HepG2 (cell line): Measurements from ENCODE around the gene UBC. TPM values are rescaled to one million over a fixed set of nuclear protein-coding genes. Genes with fewer than 3 reads are reported as not detected.

Source experiments
- ASH2L ChIP-seq: fragments of 300-600, 200-600 bp; sonication (generic); IDR thresholded peaks from 2 replicates; pipeline ENCODE4 v1.7.0; 2017; ENCODE audit warnings: low read depth, mild to moderate bottlenecking, moderate library complexity, mixed read lengths, low read length; ENCODE audit not compliant: insufficient read length
- CHD2 ChIP-seq: IDR thresholded peaks from 2 replicates; pipeline ENCODE4 v1.6.1; 2011; ENCODE audit warnings: low read depth, low read length, improper control_type of control experiment
- CREB1 ChIP-seq, 2 experiments: fragments of 450-650 bp in 1 of 2; IDR thresholded peaks; 2 replicates each; pipeline ENCODE4 v1.6.1; 2016 to 2017; ENCODE audit warnings: control low read depth in 1 of 2, mild to moderate bottlenecking in 1 of 2, missing compliant biosample characterization in 1 of 2, missing genetic modification characterization in 1 of 2
- FOSL2 ChIP-seq: sonication (generic); formaldehyde crosslinking; IDR thresholded peaks from 2 replicates; pipeline ENCODE4 v1.4.0; 2020; ENCODE audit warnings: missing genetic modification reagents
- FOXC1 ChIP-seq: sonication (generic); formaldehyde crosslinking; IDR thresholded peaks from 2 replicates; pipeline ENCODE4 v1.8.0; 2022; ENCODE audit warnings: mild to moderate bottlenecking, missing genetic modification reagents, borderline replicate concordance
- FOXK1 ChIP-seq: sonication (generic); formaldehyde crosslinking; IDR thresholded peaks from 2 replicates; pipeline ENCODE4 v1.4.0; 2020; ENCODE audit warnings: low read depth, missing genetic modification reagents, borderline replicate concordance
- HDAC1 ChIP-seq: sonication (generic); formaldehyde crosslinking; IDR thresholded peaks from 2 replicates; pipeline ENCODE4 v1.5.1; 2020; ENCODE audit warnings: mild to moderate bottlenecking, missing genetic modification reagents
- MAFF ChIP-seq: IDR thresholded peaks from 2 replicates; pipeline ENCODE4 v1.6.1; 2011; ENCODE audit warnings: low read depth, low read length, improper control_type of control experiment
- MEIS1 ChIP-seq: sonication (generic); formaldehyde crosslinking; IDR thresholded peaks from 2 replicates; pipeline ENCODE4 v1.9.0; 2021; ENCODE audit warnings: mild to moderate bottlenecking, missing genetic modification reagents, moderate library complexity, borderline replicate concordance
- MTF1 ChIP-seq: sonication (generic); formaldehyde crosslinking; IDR thresholded peaks from 2 replicates; pipeline ENCODE4 v1.5.0; 2020; ENCODE audit warnings: missing genetic modification reagents
- NCOR1 ChIP-seq: fragments of 200-600 bp; sonication (generic); IDR thresholded peaks from 2 replicates; pipeline ENCODE4 v1.7.0; 2017; ENCODE audit warnings: antibody characterized with exemption, low read length, borderline replicate concordance
- NFATC3 ChIP-seq: sonication (generic); formaldehyde crosslinking; IDR thresholded peaks from 2 replicates; pipeline ENCODE4 v1.5.1; 2020; ENCODE audit warnings: mild to moderate bottlenecking, missing genetic modification reagents
- NFIB ChIP-seq: sonication (generic); formaldehyde crosslinking; IDR thresholded peaks from 2 replicates; pipeline ENCODE4 v1.9.0; 2021; ENCODE audit warnings: missing genetic modification reagents, mild to moderate bottlenecking, borderline replicate concordance
- NFIC ChIP-seq: IDR thresholded peaks from 2 replicates; pipeline ENCODE4 v1.6.1; 2012; ENCODE audit warnings: mild to moderate bottlenecking, low read length, inconsistent platforms
- PAWR ChIP-seq: sonication (generic); formaldehyde crosslinking; IDR thresholded peaks from 2 replicates; pipeline ENCODE4 v1.4.0; 2020; ENCODE audit warnings: missing genetic modification reagents, mild to moderate bottlenecking, borderline replicate concordance
- ZFAT ChIP-seq: sonication (generic); formaldehyde crosslinking; conservative IDR thresholded peaks from 2 replicates; pipeline ENCODE4 v1.8.1; 2023; ENCODE audit warnings: missing genetic modification reagents, inconsistent platforms
- ZFP36 ChIP-seq: fragments of 150-350 bp; IDR thresholded peaks from 2 replicates; pipeline ENCODE4 v1.6.1; 2018; ENCODE audit warnings: borderline replicate concordance, low read length, low read depth; ENCODE audit not compliant: partially characterized antibody
- ZFP90 ChIP-seq: sonication (generic); formaldehyde crosslinking; IDR thresholded peaks from 2 replicates; pipeline ENCODE4 v1.8.0; 2022; ENCODE audit warnings: missing genetic modification reagents, mild to moderate bottlenecking, inconsistent platforms, borderline replicate concordance
- ZFX ChIP-seq: sonication (generic); formaldehyde crosslinking; IDR thresholded peaks from 2 replicates; pipeline ENCODE4 v1.4.0; 2020; ENCODE audit warnings: mild to moderate bottlenecking, low read depth, missing genetic modification reagents, moderate library complexity
- ZNF460 ChIP-seq: sonication (generic); formaldehyde crosslinking; IDR thresholded peaks from 2 replicates; pipeline ENCODE4 v1.5.1; 2020; ENCODE audit warnings: missing genetic modification reagents, mild to moderate bottlenecking, borderline replicate concordance
- ZNF501 ChIP-seq: sonication (generic); formaldehyde crosslinking; IDR thresholded peaks from 2 replicates; pipeline ENCODE4 v1.5.1; 2020; ENCODE audit warnings: mild to moderate bottlenecking, moderate library complexity, missing genetic modification reagents
- ZNF556 ChIP-seq: sonication (generic); formaldehyde crosslinking; IDR thresholded peaks from 2 replicates; pipeline ENCODE4 v1.4.0; 2020; ENCODE audit warnings: mild to moderate bottlenecking, missing genetic modification reagents, borderline replicate concordance
- polyA plus RNA-seq, 8 experiments: library from polyadenylated mRNA; depleted of rRNA in 3 of 8; stranded (reverse) in 7 of 8; unstranded in 1 of 8; fragments of >200 nt; fragmentation: Illumina TruSeq in 4 of 8; extraction: Trizol in 4 of 8; gene quantifications; 2 replicates each; pipeline versions ENCODE4 v1.2.1 to v1.2.3, GENCODE V29; 2011 to 2016; ENCODE audit warnings: low read depth in 4 of 8, missing spikeins in 1 of 8, mixed read lengths in 1 of 8; ENCODE audit not compliant: insufficient read depth in 1 of 8
- total RNA-seq, 5 experiments: library from RNA; depleted of rRNA; stranded (reverse); fragments of >200 nt; fragmentation: Illumina TruSeq; extraction: Trizol; gene quantifications; 2 replicates each; pipeline ENCODE4 v1.2.3, GENCODE V29; 2016; ENCODE audit warnings: low read depth in 1 of 5
- TF ChIP-seq, protein P1 (sequence below): sonication (generic); formaldehyde crosslinking; IDR thresholded peaks from 2 replicates; pipeline ENCODE4 v1.9.0; 2021; ENCODE audit warnings: missing genetic modification reagents, borderline replicate concordance
- TF ChIP-seq, protein P2 (sequence below): sonication (generic); formaldehyde crosslinking; IDR thresholded peaks from 2 replicates; pipeline ENCODE4 v1.4.0; 2020; ENCODE audit warnings: missing genetic modification reagents

UBC gene
- total and polyA plus RNA-seq, 2 of the 13 experiments (the other 11 are each of a cell fraction or from before 2014, with no cell fraction given) = 805 to 1,432 TPM

DNA sequence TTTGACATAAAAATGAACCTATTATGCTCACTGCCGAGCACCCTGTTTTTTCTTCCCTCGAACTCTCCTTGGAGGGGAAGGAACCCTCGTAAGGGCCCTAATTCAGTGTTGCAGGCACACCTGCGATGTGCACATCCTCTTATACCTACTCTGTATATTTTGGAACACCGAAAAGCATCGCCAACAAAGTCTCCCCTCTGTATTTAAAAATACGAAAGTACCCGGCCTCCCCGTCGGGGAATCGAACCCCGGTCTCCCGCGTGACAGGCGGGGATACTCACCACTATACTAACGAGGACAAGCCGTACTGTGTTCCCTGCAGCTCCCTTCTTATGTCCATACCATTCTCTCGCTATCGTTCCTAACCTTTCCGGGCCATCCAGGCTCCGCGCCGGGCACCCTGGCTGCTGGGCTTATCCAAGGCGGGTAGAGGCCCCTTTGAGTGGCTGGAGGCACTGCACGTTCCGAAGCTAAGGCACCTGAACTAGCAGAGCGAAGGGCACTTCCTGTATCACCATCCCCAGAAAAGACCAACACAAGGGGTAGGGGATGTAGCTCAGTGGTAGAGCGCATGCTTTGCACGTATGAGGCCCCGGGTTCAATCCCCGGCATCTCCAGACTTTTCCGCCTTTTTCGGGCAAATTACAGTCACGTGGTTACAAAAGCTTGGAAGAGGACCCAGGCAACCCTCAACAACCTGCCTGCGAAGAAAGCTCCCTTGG lies 25.1 kb upstream of the UBC start (continued):
- TF ChIP-seq, protein P1, sequence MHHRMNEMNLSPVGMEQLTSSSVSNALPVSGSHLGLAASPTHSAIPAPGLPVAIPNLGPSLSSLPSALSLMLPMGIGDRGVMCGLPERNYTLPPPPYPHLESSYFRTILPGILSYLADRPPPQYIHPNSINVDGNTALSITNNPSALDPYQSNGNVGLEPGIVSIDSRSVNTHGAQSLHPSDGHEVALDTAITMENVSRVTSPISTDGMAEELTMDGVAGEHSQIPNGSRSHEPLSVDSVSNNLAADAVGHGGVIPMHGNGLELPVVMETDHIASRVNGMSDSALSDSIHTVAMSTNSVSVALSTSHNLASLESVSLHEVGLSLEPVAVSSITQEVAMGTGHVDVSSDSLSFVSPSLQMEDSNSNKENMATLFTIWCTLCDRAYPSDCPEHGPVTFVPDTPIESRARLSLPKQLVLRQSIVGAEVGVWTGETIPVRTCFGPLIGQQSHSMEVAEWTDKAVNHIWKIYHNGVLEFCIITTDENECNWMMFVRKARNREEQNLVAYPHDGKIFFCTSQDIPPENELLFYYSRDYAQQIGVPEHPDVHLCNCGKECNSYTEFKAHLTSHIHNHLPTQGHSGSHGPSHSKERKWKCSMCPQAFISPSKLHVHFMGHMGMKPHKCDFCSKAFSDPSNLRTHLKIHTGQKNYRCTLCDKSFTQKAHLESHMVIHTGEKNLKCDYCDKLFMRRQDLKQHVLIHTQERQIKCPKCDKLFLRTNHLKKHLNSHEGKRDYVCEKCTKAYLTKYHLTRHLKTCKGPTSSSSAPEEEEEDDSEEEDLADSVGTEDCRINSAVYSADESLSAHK (CRISPR knock-in tag) = peak; percentile 16; the same call in 1 of the 2 replicates
- TF ChIP-seq FOXK1 (CRISPR knock-in tag) (peak; percentile 48; the same call in 1 of the 2 replicates), ZNF556 (CRISPR knock-in tag) (peak; percentile 24; the same call in 1 of the 2 replicates), ASH2L (peak; percentile 80), ZFP90 (CRISPR knock-in tag) (0 out of 2 replicates have a peak, but pooled peaks have one; percentile 26), MAFF (peak; percentile 14; the same call in 1 of the 2 replicates), CREB1 (IDR thresholded peaks at IDR 0.05) (0 out of 2 replicates have a peak, but pooled peaks have one; percentile 18), CREB1 (CRISPR knock-in tag; IDR thresholded peaks at IDR 0.05) (peak; percentile 69), MTF1 (CRISPR knock-in tag) (peak; percentile 76; the same call in 1 of the 2 replicates), ZFX (peak; percentile 52; the same call in 1 of the 2 replicates), FOXC1 (peak; percentile 96; the same call in 1 of the 2 replicates), NFIB (CRISPR knock-in tag) (no peak), MEIS1 (CRISPR knock-in tag) (peak; percentile 54; the same call in 1 of the 2 replicates), CHD2 (no peak), PAWR (CRISPR knock-in tag) (no peak), ZFP36 (no peak), ZNF501 (peak; percentile 82; the same call in 1 of the 2 replicates), NFATC3 (CRISPR knock-in tag) (no peak), FOSL2 (CRISPR knock-in tag) (peak; percentile 26), HDAC1 (CRISPR knock-in tag) (peak; percentile 66; the same call in 1 of the 2 replicates), NCOR1 (peak; percentile 85), NFIC (peak; percentile 82; the same call in 1 of the 2 replicates), ZFAT (CRISPR knock-in tag) (no peak), ZNF460 (CRISPR knock-in tag) (peak; percentile 69; the same call in 1 of the 2 replicates)
- TF ChIP-seq, protein P2, sequence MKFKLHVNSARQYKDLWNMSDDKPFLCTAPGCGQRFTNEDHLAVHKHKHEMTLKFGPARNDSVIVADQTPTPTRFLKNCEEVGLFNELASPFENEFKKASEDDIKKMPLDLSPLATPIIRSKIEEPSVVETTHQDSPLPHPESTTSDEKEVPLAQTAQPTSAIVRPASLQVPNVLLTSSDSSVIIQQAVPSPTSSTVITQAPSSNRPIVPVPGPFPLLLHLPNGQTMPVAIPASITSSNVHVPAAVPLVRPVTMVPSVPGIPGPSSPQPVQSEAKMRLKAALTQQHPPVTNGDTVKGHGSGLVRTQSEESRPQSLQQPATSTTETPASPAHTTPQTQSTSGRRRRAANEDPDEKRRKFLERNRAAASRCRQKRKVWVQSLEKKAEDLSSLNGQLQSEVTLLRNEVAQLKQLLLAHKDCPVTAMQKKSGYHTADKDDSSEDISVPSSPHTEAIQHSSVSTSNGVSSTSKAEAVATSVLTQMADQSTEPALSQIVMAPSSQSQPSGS (CRISPR knock-in tag) = peak; percentile 72; the same call in 1 of the 2 replicates
